Measurements from ENCODE around the gene CPT1C. TPM values are rescaled to one million over a fixed set of nuclear protein-coding genes. Genes with fewer than 3 reads are reported as not detected.
A peak's percentile ranks its signal among the peaks of the same experiment; 100 is the strongest.

CPT1C gene
- total RNA-seq, 1 experiment from 2014 or later: 2.5 TPM

DNA sequence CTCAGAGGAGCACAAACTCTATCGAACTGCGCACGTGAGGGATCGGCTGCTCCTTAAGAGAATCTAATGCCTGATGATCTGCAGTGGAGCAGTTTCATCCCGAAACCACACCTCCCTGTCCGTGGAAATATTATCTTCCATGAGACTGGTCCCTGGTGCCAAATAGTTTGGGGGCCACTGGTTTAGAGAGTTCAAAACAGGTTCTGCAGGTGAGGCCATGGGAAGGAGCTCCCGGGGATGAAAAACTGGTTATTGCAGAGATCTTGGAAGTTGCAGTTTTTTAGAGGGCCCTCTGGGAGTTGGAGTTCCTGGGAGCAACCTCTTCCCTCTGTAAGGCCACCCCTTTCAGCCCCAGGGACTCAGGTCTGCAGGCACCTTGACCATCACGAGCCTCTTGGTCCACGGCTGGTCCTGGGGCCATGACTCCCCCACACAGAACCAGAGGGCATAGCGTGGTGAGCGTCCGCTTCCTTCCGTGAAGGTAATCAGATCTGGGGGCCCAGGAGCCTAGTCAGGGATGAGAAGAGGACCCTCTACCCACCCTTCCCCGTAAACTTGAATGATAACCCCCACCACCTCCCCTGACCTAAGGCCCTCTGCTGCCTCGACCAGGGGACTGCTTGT is 30.5 kb upstream of the CPT1C start:
- DNase-seq (ENCODE audit: low read depth): no peak

DNA sequence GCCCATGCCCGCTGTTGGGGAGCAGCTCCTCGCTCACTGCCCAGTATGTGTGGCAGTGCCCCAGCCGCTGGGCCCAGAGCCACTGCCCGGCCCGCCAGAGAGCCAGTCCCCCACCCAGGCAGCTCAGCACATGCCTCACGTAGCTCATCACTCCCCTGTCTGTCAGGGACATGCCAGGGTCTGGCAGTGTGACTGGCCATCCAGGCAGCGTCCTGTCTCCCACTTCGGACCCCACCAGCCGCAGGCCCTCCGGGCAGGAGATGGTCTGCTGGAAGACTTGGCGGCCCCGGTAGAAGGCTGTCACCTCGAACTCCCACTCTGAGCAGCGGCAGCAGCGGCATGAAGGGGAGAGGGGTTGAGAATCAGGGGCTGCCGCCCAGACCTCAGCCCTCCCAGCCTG is 28.9 kb upstream of the CPT1C start:
- no peak for DNase-seq (ENCODE audit: low read depth)

DNA sequence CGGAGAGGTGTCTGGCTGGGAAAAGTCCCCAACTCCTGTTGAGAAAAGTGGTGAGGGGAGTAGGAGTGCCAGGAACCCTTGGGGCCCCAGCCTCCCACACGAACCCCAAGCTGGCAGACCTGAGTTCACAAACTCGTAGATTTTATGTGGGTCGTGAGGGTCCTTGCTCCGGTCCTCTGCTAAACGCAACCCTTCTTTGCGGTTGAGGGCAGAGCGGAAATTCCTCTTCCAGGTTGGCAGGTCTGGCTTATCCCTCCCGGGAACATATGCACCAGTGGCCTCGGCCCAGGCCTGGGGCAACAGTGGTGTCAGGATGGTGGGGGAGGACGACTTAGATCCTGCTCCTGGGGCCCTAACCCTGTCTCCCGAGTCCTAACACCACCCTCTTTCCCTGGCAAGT is 27.7 kb upstream of the CPT1C start:
- DNase-seq (ENCODE audit: low read depth): no peak

DNA sequence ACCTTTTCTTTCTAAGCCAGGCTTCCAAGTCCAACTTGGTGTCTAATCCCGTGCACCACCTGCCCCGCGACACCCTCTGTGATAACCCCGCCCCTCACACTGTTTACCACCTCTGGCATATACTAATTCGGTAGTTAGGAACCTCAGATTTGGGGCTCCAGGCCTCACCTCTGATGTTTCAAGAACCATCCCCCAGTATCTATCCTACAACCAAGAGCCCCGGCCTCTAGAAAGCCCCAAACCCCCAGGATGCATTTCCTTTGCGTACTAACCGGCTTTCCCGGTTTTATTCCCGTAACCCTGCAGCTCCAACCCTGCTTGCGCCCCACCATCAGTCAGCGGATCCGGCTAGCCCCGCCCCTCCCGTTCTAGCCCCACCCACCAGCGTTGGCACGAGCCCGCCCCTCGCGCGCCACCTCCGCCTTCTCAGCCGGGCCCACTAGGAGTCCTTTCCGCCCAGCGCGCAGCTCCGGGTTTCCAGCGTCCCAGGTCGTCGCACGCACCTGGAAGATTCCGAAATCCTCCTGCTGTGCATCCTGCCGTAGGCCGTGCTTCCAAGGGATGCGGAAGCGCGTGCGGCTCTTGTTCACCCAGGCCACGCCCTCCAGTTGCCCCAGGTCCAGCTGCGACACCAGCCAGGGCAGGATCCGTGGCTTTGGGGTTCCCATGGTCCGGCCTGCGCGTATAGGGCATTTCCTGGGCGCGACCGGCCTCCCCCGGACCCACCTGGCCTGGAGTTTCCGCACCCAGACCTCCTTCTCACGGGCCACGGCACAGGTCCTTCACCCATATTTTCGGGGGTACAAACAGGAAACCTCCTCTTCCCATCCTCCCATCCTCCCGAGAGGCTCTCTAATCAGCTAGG is 26.5 kb upstream of the CPT1C start:
- DNase-seq (ENCODE audit: low read depth): peak; percentile 74

DNA sequence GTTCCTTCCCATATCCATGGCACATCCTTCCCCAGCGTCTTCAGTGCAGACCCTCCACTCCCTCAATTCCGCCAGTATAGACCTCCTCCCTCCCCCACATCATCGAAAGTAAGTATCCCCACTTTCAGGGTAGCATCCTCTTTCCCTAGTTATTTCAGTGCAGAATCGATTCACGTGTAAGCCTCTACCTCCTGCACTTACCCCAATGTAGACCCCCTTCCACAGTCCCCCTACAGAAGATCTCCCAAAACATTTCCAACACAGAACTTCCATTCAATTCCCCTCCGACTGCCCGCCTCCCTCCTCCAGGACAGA is 25.9 kb upstream of the CPT1C start:
- no peak for DNase-seq (ENCODE audit: low read depth)

DNA sequence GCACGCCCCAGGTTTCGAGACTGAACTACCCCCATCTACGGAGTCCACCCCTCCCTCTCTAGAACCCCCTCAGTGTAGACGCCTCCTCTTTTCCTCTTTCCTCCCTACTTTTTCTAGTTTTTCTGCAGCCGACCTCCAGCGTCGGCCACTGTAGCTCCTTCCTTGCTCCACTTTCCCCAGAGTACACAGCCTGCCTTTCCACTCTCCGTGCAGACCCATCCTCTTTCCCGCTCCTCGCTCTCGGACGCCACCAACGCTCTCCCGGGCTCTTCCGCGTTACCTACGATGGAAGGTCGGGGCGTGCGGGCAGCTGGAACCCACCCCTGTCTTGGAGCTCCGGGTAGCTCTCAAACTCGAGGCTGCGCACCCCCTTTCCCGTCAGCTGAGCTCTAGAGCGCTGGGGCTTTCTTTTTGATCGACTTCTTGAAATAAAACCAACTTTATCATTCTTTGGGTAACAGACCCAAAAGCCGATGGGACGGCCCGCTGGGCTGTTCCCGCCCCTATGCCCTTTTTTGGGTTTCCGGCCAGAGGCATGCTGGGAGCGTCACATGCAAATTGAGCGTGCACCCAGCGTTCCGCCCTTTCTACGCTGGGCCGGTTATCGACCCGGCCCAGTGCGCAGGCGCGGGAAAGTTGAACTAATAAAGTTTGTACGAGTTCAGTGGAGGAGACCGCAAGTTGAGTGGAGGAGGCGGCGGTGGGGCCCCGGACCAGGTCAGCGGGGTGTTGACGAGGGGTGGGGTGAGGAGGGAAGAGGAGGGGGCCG is 25.4 kb upstream of the CPT1C start, which contains the start of the genes BCL2L12 and IRF3:
Gene BCL2L12, plus strand, starts transcription at position 583 of the 769 bp plus-strand sequence. CDS start 760 bp downstream, outside the sequence.
Gene IRF3, minus strand, starts transcription at position 507 of the 769 bp plus-strand sequence. CDS start 1,019 bp downstream, outside the sequence.
- DNase-seq (ENCODE audit: low read depth): peak; percentile 94

DNA sequence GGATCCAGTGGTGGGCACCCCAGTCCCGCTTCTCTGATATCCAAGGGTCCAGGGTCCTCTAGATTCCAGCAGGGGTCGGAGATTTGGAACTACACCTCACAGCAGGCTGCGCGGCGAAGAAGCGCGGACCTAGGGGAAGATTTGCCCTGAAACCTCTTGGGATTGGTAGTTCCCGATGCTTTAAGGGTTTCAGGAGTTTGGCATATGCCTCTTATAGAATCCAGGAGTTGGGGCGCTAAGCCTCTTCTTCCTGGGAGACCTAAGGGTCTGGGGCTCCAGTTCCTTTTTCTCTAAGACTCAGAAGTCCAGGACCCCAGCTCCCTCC is 24.8 kb upstream of the CPT1C start:
- DNase-seq (ENCODE audit: low read depth): no peak

DNA sequence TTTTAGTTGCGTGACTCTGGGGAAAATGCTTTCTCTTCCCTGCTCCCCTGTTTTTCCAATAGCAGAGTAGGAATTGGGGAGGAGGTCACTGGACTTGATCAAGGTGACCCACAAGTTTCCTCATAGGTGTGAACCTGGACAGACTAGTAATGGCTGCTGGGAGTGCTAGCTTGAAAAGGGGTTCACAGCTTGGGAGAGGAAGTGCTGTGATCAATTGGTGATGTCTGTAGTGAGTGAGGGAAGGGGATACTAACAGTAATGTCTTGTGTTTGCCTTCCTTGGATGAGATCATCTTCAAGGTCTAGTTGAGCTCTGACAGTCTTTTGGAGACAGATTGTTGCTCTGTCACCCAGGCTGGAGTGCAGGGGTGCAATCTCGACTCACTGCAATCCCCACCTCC is 23.4 kb upstream of the CPT1C start:
- no peak for DNase-seq (ENCODE audit: low read depth)

DNA sequence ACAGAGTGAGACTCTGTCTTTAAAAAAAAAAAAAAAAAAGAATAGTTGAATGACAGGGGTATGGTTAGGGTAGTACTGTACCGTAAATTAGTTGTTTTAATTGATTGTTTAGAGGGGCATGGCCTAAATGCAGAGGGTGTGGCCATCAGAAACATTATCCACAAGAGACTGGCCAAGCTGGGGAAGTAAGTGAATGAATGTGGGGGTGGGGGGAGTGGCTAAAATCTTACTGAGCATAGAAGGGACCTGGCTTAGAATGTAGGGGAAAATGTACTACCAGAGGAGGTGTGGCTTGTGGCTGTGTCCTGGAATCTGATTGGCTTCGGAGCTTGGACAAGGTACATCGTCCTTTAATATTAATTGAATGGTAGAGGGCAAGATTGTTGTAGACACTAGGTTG is 21.4 kb upstream of the CPT1C start:
- no peak for DNase-seq (ENCODE audit: low read depth)

DNA sequence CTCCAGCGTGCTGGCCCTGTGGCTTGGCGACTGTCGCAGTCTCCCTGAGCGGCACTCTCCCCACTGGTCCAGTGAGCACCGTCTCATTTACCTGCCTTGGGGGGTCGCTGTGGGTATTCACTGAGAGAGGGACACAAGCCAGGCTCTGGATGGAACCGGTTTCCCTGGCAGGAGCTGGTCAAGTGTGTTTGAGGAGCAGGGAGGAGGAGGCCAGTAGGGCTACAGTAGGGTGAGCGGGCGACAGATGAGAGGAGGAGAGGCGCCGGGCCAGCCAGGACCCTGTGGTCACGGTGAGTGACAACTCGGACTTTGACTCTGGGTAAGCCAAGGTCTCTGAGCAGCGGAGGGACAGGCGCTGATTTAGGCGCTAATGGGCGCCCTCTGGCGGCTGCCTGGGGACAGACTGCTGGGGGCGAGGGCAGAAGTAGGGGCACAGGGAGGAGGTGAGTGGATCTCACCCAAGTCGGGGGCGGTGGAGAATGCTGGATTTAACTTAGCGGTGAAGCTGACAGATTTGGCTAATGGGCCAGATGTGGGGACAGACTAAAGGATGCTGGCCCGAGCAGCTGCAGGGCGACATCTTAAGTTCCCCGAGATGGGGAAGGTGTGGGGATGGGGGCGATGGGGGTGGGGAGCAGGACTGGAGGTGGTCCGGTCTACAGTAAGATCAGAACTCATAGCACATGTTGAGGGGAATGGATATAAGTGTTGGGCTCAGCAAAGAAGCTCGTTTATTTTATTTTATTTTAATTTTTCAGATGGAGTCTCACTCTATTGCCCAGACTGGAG is 18.6 kb upstream of the CPT1C start:
- peak; percentile 55 for DNase-seq (ENCODE audit: low read depth)

DNA sequence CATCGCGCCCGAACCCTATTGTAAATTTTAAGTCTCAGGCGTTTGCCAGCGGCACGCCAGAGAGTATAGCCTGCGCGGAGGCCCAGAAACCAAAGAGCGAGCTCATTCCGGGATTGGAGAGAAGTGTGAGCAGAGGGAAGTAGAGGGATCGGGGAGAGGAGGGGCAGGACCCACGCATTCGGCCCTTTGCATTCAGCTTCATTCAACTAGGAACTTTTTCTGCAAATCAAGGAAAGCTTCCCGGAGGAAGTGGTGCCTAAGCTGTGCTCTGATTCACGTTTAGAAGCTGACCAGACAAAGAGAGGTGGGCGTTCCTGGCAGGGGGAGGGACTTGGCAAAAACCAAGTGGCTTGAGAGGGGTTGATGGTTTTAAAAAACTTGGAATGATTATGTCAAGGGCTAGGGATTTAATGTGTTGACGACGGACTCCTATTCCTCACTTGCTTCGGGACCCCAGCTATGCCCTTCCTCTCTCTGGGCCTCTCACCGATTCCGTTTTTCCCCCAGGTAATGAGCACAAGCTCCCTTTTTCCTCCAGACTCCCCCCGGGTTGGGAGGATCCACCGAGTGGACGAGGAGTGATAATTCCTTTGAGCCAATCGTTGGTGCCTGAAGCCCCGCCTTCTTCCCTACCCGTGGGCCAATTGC is 14.7 kb upstream of the CPT1C start:
- DNase-seq (ENCODE audit: low read depth): peak; percentile 88

DNA sequence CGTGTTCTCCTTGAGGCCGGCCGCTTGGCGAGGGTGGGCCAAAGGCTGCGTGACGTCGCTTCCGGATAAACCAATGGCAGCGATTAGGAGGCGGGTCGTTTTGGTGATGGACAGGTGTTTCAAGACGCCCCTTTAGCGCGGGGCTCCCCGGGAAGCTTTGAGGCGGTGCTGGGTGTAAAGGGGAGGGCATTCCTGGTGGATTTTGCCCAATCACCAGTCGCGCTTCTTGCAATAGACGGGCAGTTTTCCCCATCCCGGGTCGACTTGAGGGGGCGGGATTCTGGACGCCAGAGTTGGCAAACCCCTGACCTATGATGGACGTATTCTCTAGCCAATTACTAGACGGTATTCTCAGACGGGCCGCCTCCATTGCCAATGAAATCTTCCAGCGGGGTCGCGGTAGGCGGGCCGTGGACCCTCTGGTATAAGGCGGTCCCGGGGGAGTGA is 14.1 kb upstream of the CPT1C start:
- DNase-seq (ENCODE audit: low read depth): peak; percentile 100

DNA sequence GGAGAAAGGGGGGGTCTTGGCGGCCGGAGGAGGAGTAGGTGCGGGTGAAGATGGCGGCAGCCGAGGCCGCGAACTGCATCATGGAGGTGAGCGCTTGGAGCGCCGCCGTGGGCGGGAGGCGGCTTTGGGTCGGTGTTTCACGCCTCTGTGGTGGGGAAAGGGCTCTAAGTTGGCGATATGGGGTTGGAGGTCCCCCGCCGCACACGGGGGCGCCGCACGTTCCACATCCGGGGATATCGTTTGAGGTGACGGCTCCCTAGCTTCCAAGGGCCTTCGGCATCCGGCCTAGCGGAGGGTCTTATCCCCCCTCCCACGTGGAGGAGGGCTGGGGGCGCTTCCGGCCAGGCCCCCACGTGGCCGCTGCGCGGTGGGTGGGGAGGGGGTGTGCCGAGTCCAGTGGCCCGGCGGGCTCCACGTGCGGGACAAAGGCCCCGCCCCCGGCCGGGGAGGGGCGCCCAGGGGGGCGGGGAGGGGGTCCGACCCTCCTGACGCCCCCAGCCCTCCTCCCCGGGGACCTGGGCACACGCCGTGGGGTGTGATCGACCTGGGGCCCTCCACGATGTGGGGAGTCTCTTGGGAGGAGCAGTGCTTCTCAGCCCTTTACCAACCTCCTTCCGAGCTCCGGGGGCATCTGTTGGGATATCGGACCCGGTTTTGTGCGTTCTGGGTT is 13.6 kb upstream of the CPT1C start, which contains the start of gene PRMT1:
Gene PRMT1, plus strand, starts transcription at position 41 of the 670 bp plus-strand sequence. Its CDS starts 10 bp downstream, at position 51.
- peak; percentile 24 for DNase-seq (ENCODE audit: low read depth)

DNA sequence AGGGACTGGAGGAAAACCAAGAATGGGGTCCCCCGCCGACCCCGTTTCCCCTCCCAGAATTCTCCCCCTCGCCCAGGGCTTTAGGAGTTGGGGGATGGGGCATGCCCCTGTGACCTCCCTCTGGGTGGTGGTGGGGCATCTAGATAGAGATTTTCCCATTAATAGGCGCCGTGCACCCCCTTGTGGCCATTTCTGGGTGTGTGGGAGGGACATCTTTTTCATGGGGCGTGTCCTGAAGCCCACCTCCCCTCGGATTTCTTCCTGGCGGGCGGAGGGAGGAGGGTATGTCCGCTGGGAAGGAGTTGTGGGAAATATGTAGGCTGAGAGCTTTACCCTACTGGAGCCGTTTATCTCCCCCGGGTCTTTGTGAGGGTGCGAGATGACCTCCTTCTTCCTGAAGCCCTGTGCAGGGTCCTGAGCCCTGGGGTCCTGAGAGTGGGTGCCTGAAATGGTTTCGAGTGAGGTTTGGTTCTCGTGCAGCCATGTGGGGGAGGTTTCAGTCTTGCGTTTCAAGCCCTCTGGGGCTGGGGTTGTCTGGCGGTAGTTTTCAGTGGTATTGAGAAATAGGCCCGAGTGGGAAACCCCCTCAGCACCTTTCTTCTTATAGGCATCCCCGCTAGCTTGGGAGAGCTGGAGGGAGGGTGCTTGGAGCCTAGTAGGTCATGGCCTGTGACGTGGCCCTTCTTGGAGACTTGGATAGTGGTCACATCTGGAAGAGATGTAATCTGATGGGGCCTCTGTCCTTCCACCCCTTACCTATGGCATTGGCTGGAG is 12.8 kb upstream of the CPT1C start:
- peak; percentile 67 for DNase-seq (ENCODE audit: low read depth)

DNA sequence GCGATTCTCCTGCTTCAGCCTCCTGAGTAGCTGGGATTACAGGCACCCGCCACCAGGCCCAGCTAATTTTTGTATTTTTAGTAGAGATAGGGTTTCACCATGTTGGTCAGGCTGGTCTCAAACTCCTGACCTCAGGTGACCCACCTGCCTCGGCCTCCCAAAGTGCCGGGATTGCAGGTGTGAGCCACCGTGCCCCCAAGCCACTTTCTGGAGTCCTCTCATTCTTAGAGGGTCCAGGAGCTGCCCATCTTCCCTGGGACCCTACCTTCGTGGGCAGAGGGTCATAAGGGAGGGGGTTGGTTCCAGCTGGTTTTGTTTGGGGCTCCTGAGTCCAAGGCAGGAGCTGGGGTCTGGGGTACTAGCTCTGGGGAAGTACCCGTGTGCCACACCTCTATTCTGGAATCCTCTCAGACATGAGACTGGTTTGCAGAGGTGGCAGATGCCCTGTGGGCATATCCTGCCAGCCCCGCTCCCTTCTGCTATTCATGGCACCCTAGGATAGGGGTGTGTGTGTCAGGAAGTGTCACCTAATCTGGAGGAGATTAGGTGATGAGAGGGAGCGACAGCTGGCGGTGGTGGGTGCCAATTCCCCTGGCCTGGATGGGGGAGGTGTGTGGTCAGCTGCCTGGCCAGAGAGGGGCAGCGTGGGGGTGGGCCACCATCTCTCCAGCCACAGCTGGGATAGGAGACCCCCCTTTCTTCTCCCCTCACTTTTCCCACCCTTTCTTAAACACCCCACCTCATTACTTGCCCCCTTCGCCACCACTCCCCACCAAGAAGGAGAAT is 11.7 kb upstream of the CPT1C start:
- DNase-seq (ENCODE audit: low read depth): peak; percentile 47

DNA sequence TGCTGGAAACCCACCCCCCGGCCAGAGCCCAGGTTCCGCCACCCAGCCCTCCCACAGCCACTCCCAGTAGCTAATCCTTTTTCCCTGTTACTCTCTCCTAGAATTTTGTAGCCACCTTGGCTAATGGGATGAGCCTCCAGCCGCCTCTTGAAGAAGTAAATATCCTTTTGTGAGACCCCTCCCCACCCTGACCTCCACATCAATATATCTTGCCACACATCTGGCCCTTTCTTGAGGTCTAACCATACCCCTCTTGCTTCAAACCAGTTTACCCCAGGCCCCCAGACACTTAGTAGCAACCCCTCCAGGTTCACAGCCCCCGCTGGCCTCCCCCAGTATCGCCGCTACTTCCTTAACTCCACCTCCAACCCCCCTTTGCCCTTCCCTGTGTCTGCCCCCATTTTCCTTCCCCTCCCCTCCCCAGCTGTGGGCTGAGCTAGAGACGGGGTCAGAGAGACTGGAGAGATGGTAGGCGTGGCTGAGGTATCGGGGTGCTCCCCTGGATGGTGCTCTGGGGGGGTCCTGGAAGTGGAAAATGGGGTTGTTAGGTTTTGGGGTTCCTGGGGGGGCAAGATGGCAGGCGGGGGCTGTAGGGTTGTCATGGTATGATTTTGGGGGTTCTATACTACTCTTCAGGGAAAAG is 11.0 kb upstream of the CPT1C start:
- DNase-seq (ENCODE audit: low read depth): no peak

DNA sequence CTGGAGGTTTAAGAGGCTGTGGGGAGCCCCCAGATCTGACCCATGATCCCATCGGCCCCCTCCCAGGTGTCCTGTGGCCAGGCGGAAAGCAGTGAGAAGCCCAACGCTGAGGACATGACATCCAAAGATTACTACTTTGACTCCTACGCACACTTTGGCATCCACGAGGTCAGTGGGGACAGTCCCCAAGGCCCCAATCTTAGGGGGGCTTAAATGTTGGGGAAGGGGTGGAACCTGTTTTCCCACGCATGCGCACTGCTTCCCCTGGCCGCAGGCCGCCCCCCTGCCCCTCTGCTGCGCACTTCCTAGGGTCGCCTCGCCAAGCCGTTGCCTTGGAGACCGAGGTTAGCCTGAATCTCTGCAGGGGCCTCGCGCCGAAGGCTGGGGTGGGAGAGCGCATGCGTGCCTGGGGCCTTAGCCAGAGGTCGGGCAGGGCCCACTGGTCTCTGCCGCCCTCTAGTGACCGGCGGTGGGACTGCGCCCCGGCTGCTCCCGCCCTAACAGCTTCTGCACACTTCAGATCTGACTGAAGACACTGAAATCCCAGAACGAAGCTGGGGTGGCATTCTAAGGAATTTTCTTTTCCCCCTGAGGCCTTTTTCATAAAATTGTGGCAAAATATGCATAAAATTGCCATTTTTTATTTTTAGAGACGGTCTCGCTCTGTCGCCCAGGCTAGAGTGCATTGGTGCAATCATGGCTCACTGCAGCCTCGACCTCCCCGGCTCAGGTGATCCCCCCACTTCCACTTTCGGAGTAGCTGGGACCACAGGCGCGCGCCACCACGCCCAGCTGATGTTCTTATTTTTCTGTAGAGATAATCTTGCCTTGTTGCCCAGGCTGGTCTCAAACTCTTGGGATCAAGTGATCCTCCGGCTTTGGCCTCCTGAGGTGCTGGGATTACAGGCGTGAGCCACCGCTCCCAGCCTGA is 10.2 kb upstream of the CPT1C start:
- DNase-seq (ENCODE audit: low read depth): peak; percentile 69

Measured in LHCN-M2 (cell line).